GM20000 (cell line): ENCODE data around the gene SUSD2.

Source experiments
- DNase-seq: peaks from one replicate; pipeline ENCODE4 v3.0.0; 2012; ENCODE audit warnings: low spot score
- TF ChIP-seq, protein P1 (sequence below): IDR thresholded peaks from 2 replicates; pipeline ENCODE4 v1.5.1; 2012; ENCODE audit warnings: mild to moderate bottlenecking, control low read depth; ENCODE audit errors: extremely low read depth, missing control alignments

SUSD2 gene

DNA sequence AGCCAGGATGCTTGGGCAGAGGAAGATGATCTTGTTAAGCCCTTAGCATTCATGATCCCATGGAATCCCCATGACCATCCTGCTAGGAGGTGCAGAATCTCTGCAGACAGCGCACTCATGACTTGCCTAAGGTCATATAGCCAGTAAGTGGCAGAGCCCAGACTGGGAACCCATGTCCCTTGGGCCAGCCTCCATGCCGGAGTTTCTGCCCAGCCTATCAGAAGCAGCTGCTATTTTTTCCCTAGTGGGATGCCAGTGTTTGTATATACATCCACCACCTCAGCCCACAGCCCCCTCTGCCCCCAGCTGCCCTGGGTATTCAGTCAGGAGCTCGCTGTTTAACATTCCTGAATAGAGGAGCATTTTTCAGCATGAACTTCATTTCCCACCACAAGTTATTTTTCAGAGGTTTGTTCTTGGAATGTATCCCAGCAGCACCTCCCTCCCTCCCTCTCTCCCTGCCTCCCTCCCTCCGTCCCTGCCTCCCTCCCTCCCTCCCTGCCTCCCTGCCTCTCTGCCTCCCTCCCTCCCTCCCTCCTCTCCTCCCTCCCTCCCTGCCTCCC is 34.4 kb upstream of the SUSD2 start:
- TF ChIP-seq, protein P1, sequence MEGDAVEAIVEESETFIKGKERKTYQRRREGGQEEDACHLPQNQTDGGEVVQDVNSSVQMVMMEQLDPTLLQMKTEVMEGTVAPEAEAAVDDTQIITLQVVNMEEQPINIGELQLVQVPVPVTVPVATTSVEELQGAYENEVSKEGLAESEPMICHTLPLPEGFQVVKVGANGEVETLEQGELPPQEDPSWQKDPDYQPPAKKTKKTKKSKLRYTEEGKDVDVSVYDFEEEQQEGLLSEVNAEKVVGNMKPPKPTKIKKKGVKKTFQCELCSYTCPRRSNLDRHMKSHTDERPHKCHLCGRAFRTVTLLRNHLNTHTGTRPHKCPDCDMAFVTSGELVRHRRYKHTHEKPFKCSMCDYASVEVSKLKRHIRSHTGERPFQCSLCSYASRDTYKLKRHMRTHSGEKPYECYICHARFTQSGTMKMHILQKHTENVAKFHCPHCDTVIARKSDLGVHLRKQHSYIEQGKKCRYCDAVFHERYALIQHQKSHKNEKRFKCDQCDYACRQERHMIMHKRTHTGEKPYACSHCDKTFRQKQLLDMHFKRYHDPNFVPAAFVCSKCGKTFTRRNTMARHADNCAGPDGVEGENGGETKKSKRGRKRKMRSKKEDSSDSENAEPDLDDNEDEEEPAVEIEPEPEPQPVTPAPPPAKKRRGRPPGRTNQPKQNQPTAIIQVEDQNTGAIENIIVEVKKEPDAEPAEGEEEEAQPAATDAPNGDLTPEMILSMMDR: no peak

GRCh38 chr22:24147666-24148065 is 33.6 kb upstream of the SUSD2 start:
- TF ChIP-seq, protein P1: no peak
- no peak for DNase-seq

More for the DNA sequence above, 34.4 kb upstream of the SUSD2 start:
- DNase-seq: no peak

- TF ChIP-seq, protein P1: no peak
- DNase-seq: no peak
Observed at GRCh38 chr22:24148266-24149197, 32.8 kb upstream of the SUSD2 start.

GRCh38 chr22:24149198-24149590 is 32.1 kb upstream of the SUSD2 start:
- no peak for DNase-seq
- TF ChIP-seq, protein P1: no peak

DNA sequence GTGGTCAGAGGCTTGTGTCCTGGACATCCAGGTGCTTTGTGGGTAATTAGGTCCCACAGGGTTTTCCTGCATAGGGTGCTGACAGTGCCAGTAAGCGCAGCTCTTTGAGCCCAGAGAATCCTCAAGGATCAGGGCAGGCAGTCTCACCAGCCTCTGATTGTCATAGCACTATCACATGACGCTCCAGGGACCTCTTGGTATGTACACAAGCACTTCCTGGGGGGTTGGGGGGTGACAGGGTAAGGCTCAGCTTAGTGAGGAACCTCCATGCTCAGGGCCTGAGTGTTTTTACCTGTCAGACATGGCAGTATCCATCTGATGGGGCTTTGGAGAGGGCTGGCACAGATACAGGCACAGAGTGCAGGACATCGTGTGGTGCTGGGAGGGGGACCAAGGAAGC is 27.9 kb upstream of the SUSD2 start:
- DNase-seq: no peak
- TF ChIP-seq, protein P1: no peak

DNA sequence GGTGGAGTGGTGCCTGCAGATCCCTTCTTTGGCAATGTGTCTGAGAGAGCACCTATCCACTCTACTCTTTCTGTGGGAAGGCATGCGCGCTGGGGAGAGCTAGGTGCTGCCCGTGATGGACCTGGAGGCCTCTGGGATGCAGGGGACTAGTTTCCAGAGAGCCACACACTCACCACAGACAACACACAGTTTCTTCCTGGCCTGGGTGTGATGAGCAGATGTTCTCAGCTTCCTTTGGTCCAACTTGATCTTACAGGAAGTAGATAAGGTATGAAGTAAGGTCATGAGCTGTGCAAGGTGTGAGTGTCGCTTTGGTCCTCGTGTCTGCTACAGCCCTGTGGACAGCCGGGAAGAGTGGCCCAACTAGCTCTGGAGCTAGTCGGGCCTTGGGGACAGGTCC is 27.3 kb upstream of the SUSD2 start:
- DNase-seq: no peak
- TF ChIP-seq, protein P1: no peak

DNA sequence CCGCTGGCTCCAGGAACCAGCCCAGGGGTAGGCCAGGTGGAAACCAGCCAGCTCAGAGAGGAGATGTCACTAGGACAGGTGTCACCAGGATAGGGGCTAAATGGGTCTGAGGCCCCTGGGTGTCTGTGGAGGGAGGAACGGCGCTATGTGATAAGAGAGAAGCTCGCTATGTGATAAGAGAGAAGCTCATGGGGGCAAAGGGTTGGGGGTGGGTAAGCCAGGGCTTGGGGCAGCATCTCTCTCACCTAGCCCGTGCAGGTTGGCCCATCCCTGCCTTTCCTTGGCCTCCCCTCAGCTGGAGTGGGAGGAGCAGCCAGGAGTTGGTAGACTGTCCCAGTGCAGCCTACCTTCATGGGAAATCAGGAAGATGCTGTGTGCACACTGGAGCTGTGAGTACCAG is 26.5 kb upstream of the SUSD2 start:
- TF ChIP-seq, protein P1: no peak

More for the DNA sequence above, 26.5 kb upstream of the SUSD2 start:
- DNase-seq: no peak
